ENCODE data around the gene UIMC1.

GRCh38 chr5:176979669-176980068, 26.9 kb downstream of the UIMC1 start:
- TF ChIP-seq FOXM1 (IDR thresholded peaks at IDR 0.05; ENCODE audit: borderline replicate concordance, low read depth): no peak
- no peak for TF ChIP-seq MAX (IDR thresholded peaks at IDR 0.05)

Measured in Ishikawa (cell line).